GM18505 (cell line): ENCODE data around the gene CRP.

Experiments used
- ATAC-seq: cut with Tn5 transposase; IDR thresholded peaks from one replicate; pipeline ENCODE4 v1.9.1; 2021; ENCODE audit not compliant: unreplicated experiment
- POLR2A ChIP-seq: IDR thresholded peaks from 4 replicates; pipeline ENCODE4 v1.6.1; 2011; ENCODE audit warnings: borderline replicate concordance; ENCODE audit not compliant: insufficient read depth, insufficient read length; ENCODE audit errors: extremely low read depth

Gene CRP

GRCh38 chr1:159669338-159669737 lies 45.1 kb downstream of the CRP start:
- no peak for ATAC-seq
- no peak for TF ChIP-seq POLR2A

- ATAC-seq, result no peak
- TF ChIP-seq POLR2A, result no peak
Observed at GRCh38 chr1:159668739-159669138, 45.6 kb downstream of the CRP start.

- TF ChIP-seq POLR2A, result no peak
- ATAC-seq, result no peak
Observed at GRCh38 chr1:159664247-159664646, 50.1 kb downstream of the CRP start.

- no peak for ATAC-seq
- TF ChIP-seq POLR2A, result no peak
Observed at GRCh38 chr1:159663552-159663951, 50.8 kb downstream of the CRP start.
